Smooth muscle cell (in vitro differentiated cells): Measurements from ENCODE around the gene SPATA21. TPM values are rescaled to one million over a fixed set of nuclear protein-coding genes. Genes with fewer than 3 reads are reported as not detected.

Experiments used
- DNase-seq: peaks from one replicate; lab custom pipeline; 2025; ENCODE audit not compliant: unreplicated experiment; lab: John Stamatoyannopoulos, UW
- H2AFZ ChIP-seq: fragments of 200-600 bp; sonication (generic); 2 replicates; pipeline ENCODE4 v1.6.0; 2016; ENCODE audit warnings: antibody characterized with exemption, low read depth, mild to moderate bottlenecking
- H3F3A ChIP-seq: fragments of 200-600 bp; sonication (generic); 2 replicates; pipeline ENCODE4 v1.6.0; 2017; ENCODE audit warnings: antibody characterized with exemption, low read depth
- H3K27ac ChIP-seq: fragments of 200-600 bp; sonication (generic); 2 replicates; pipeline ENCODE4 v1.5.1; 2016; ENCODE audit warnings: low read depth, mild to moderate bottlenecking
- H3K27me3 ChIP-seq: fragments of 200-600 bp; sonication (generic); 2 replicates; pipeline ENCODE4 v1.6.1; 2016; ENCODE audit warnings: low read depth, mild to moderate bottlenecking
- H3K36me3 ChIP-seq: fragments of 200-600 bp; sonication (generic); 2 replicates; pipeline ENCODE4 v1.5.1; 2016; ENCODE audit warnings: low read depth
- H3K4me1 ChIP-seq: fragments of 200-600 bp; sonication (generic); 2 replicates; pipeline ENCODE4 v1.5.1; 2016; ENCODE audit warnings: low read depth
- H3K4me2 ChIP-seq: fragments of 200-600 bp; sonication (generic); 2 replicates; pipeline ENCODE4 v1.6.0; 2016; ENCODE audit warnings: mild to moderate bottlenecking
- H3K4me3 ChIP-seq: fragments of 200-600 bp; sonication (generic); 2 replicates; pipeline ENCODE4 v1.5.1; 2016; ENCODE audit warnings: mild to moderate bottlenecking
- H3K79me2 ChIP-seq: fragments of 200-600 bp; sonication (generic); 2 replicates; pipeline ENCODE4 v1.6.0; 2016; ENCODE audit warnings: low read depth, mild to moderate bottlenecking
- H3K9ac ChIP-seq: fragments of 200-600 bp; sonication (generic); 2 replicates; pipeline ENCODE4 v1.6.0; 2016; ENCODE audit warnings: low read depth
- H3K9me3 ChIP-seq: fragments of 200-600 bp; sonication (generic); replicated peaks from 2 replicates; pipeline ENCODE4 v1.5.1; 2016; ENCODE audit warnings: low read depth
- H4K20me1 ChIP-seq: fragments of 200-600 bp; sonication (generic); 2 replicates; pipeline ENCODE4 v1.6.0; 2016; ENCODE audit warnings: low read depth
- CTCF ChIP-seq: fragments of 200-600 bp; sonication (generic); IDR thresholded peaks from 2 replicates; pipeline ENCODE4 v1.5.1; 2017; ENCODE audit warnings: borderline replicate concordance, mild to moderate bottlenecking, antibody characterized with exemption; ENCODE audit not compliant: insufficient read depth, poor library complexity, severe bottlenecking
- WGBS: methylation state at CpG from one replicate; pipeline ENCODE4 v1.1.7; 2016; ENCODE audit warnings: low lambda C conversion rate; 5-methylcytosine and 5-hydroxymethylcytosine counted together
- polyA plus RNA-seq: library from polyadenylated mRNA; unstranded; fragments of >200 nt; fragmentation: Nextera tagmentation; extraction: Ambion mirVana; gene quantifications from 2 replicates; pipeline ENCODE4 v1.2.1, GENCODE V29; 2016
- total RNA-seq: library from RNA; depleted of rRNA; stranded (reverse); fragments of >200 nt; gene quantifications from 2 replicates; pipeline ENCODE4 v1.2.3, GENCODE V29; 2014

Gene SPATA21
- total and polyA plus RNA-seq, 2 experiments from 2014 or later: not detected

- Histone ChIP-seq H2AFZ (peak within 1 kb of the TSS; percentile 56), H3K36me3 (peaks cover 3% of the 10 kb centered on the region), H3K27ac (peak within 1 kb of the TSS; percentile 54), H3K79me2 (peaks cover 37% of the 10 kb centered on the region), H3K9ac (peak within 1 kb of the TSS; percentile 92), H3K27me3 (no peaks in the 10 kb centered on the region), H3K9me3 (no peaks in the 10 kb centered on the region), H4K20me1 (peaks cover 8% of the 10 kb centered on the region), H3F3A (no peaks in the 10 kb centered on the region), H3K4me2 (peak within 1 kb of the TSS; percentile 92), H3K4me3 (peak within 1 kb of the TSS; percentile 81), H3K4me1 (peaks cover 4% of the 10 kb centered on the region)
- peak; percentile 84 for TF ChIP-seq CTCF
- WGBS: under 1% methylated on average over 68 of the region's 68 CpGs
- peak; percentile 85 for DNase-seq
Observed at GRCh38 chr1:16440470-16441281, 3.5 kb upstream of the SPATA21 start, which contains the start of gene NECAP2. Gene NECAP2, plus strand, starts transcription at chr1:16440724. Its CDS starts 38 bp downstream, at chr1:16440762.

- Histone ChIP-seq H3K4me2 (peak overlapping the region; percentile 92), H3F3A (no peaks in the 10 kb centered on the region), H3K4me1 (peaks cover 4% of the 10 kb centered on the region), H3K4me3 (peak overlapping the region; percentile 81), H2AFZ (peak overlapping the region; percentile 56), H3K9ac (no peak overlapping the region), H3K9me3 (no peaks in the 10 kb centered on the region), H3K36me3 (peaks cover 3% of the 10 kb centered on the region), H3K27ac (no peak overlapping the region), H3K79me2 (peaks cover 37% of the 10 kb centered on the region), H3K27me3 (no peaks in the 10 kb centered on the region), H4K20me1 (peaks cover 8% of the 10 kb centered on the region)
- DNase-seq: no peak
- 49% methylated on average over 7 of the region's 7 CpGs for WGBS
- TF ChIP-seq CTCF: no peak
Observed at GRCh38 chr1:16440131-16440469, 2.9 kb upstream of the SPATA21 start.

GRCh38 chr1:16438924-16439323 lies 1.7 kb upstream of the SPATA21 start:
- Histone ChIP-seq H3K36me3 (peaks cover 3% of the 10 kb centered on the region), H4K20me1 (peaks cover 8% of the 10 kb centered on the region), H3K4me2 (no peak overlapping the region), H3K9ac (no peak overlapping the region), H3K9me3 (no peaks in the 10 kb centered on the region), H3K27ac (no peak overlapping the region), H2AFZ (no peak overlapping the region), H3K4me3 (no peak overlapping the region), H3K4me1 (peaks cover 4% of the 10 kb centered on the region), H3F3A (no peaks in the 10 kb centered on the region), H3K79me2 (peaks cover 33% of the 10 kb centered on the region), H3K27me3 (no peaks in the 10 kb centered on the region)
- no peak for DNase-seq
- TF ChIP-seq CTCF: no peak
- 95% methylated on average over 2 of the region's 2 CpGs for WGBS
